ENCODE results near the gene FBXO27. TPM values are rescaled to one million over a fixed set of nuclear protein-coding genes. Genes with fewer than 3 reads are reported as not detected.

FBXO27 gene
- total RNA-seq, 2 donors from 2014 or later = 15.9 to 26.4 TPM

- TF ChIP-seq CTCF (IDR thresholded peaks at IDR 0.05) = no peak
- no peak for TF ChIP-seq POLR2A (IDR thresholded peaks at IDR 0.05)
- no peak for TF ChIP-seq POLR2AphosphoS5 (IDR thresholded peaks at IDR 0.05)
- Histone ChIP-seq H3K36me3 (no peaks in the 10 kb centered on the region), H3K4me3 (no peak overlapping the region), H3K9me3 (no peaks in the 10 kb centered on the region), H3K27ac (no peak overlapping the region), H3K27me3 (replicated peaks; ENCODE audit: insufficient read depth) (no peaks in the 10 kb centered on the region), H3K4me1 (replicated peaks) (no peaks in the 10 kb centered on the region)
- WGBS = 72% methylated on average over 3 of the region's 3 CpGs
- intact Hi-C loops (cut with DNase I) = no loop called here
- DNase-seq (ENCODE audit: low spot score) = no peak
These were observed 33.6 kb upstream of the FBXO27 start for GRCh38 chr19:39065928-39066327.

- no peak for TF ChIP-seq CTCF (IDR thresholded peaks at IDR 0.05)
- no peak for TF ChIP-seq POLR2AphosphoS5 (IDR thresholded peaks at IDR 0.05)
- no peak for TF ChIP-seq POLR2A (IDR thresholded peaks at IDR 0.05)
- DNase-seq (ENCODE audit: low spot score) = no peak
- Histone ChIP-seq H3K27ac (no peak overlapping the region), H3K9me3 (no peaks in the 10 kb centered on the region), H3K27me3 (replicated peaks; ENCODE audit: insufficient read depth) (no peaks in the 10 kb centered on the region), H3K4me3 (no peak overlapping the region), H3K4me1 (replicated peaks) (no peaks in the 10 kb centered on the region), H3K36me3 (no peaks in the 10 kb centered on the region)
- intact Hi-C loops (cut with DNase I) = no loop called here
- 60% methylated on average over 6 of the region's 6 CpGs for WGBS
These were observed 32.1 kb upstream of the FBXO27 start for GRCh38 chr19:39064405-39064804.

GRCh38 chr19:39060171-39060570 lies 27.8 kb upstream of the FBXO27 start:
- intact Hi-C loops (cut with DNase I) = no loop called here
- DNase-seq (ENCODE audit: low spot score) = no peak
- Histone ChIP-seq H3K4me3 (no peak overlapping the region), H3K4me1 (replicated peaks) (no peaks in the 10 kb centered on the region), H3K9me3 (no peaks in the 10 kb centered on the region), H3K36me3 (no peaks in the 10 kb centered on the region), H3K27me3 (replicated peaks; ENCODE audit: insufficient read depth) (no peaks in the 10 kb centered on the region), H3K27ac (no peak overlapping the region)
- TF ChIP-seq POLR2A (IDR thresholded peaks at IDR 0.05) (no peak), POLR2AphosphoS5 (IDR thresholded peaks at IDR 0.05) (no peak), CTCF (IDR thresholded peaks at IDR 0.05) (no peak)
- WGBS = 80% methylated on average over 4 of the region's 4 CpGs

- no peaks in the 10 kb centered on the region for H3K36me3 ChIP-seq
- no peak for TF ChIP-seq POLR2AphosphoS5 (IDR thresholded peaks at IDR 0.05)
- TF ChIP-seq POLR2A (IDR thresholded peaks at IDR 0.05) = no peak
- TF ChIP-seq CTCF (IDR thresholded peaks at IDR 0.05) = no peak
These were observed 27.0 kb upstream of the FBXO27 start for GRCh38 chr19:39059302-39059701.

GRCh38 chr19:39057615-39058014 lies 25.3 kb upstream of the FBXO27 start:
- no peaks in the 10 kb centered on the region for H3K4me1 ChIP-seq (replicated peaks)
- H3K36me3 ChIP-seq = no peaks in the 10 kb centered on the region
- intact Hi-C loops (cut with DNase I) = no loop called here
- no peak for TF ChIP-seq POLR2A (IDR thresholded peaks at IDR 0.05)
- TF ChIP-seq POLR2AphosphoS5 (IDR thresholded peaks at IDR 0.05) = no peak
- no peak for TF ChIP-seq CTCF (IDR thresholded peaks at IDR 0.05)
- no peak for DNase-seq (ENCODE audit: low spot score)
- no peak overlapping the region for H3K4me3 ChIP-seq
- no peaks in the 10 kb centered on the region for H3K9me3 ChIP-seq
- H3K27ac ChIP-seq = no peak overlapping the region
- WGBS = 82% methylated on average over 3 of the region's 3 CpGs
- no peaks in the 10 kb centered on the region for H3K27me3 ChIP-seq (replicated peaks; ENCODE audit: insufficient read depth)

More at GRCh38 chr19:39059302-39059701, 27.0 kb upstream of the FBXO27 start:
- intact Hi-C loops (cut with DNase I) = no loop called here
- DNase-seq (ENCODE audit: low spot score) = no peak
- no peaks in the 10 kb centered on the region for H3K4me1 ChIP-seq (replicated peaks)
- H3K27me3 ChIP-seq (replicated peaks; ENCODE audit: insufficient read depth) = no peaks in the 10 kb centered on the region
- no peak overlapping the region for H3K4me3 ChIP-seq
- no peaks in the 10 kb centered on the region for H3K9me3 ChIP-seq
- no peak overlapping the region for H3K27ac ChIP-seq

Measured in prostate gland (tissue), 2 donors.